ENCODE measurements around the gene CSRP3. TPM values are rescaled to one million over a fixed set of nuclear protein-coding genes. Genes with fewer than 3 reads are reported as not detected.

CSRP3 gene
- polyA plus RNA-seq = 0.67 TPM
- long read RNA-seq, donor 1 = 0 reads
- long read RNA-seq, donor 2 = 0 reads
- long read RNA-seq, donor 3 = 0 reads
- long read RNA-seq, donor 4, partial matches to known transcripts = 0 of 1 reads
- long read RNA-seq, donor 4, other reads (novel, unspliced or antisense) = 0 of 1 reads
- long read RNA-seq, donor 5 = 0 reads
- long read RNA-seq, donor 6 = 0 reads
- long read RNA-seq, donor 7 = 0 reads
- long read RNA-seq, donor 8, partial matches to known transcripts = 0 of 2 reads
- long read RNA-seq, donor 8, other reads (novel, unspliced or antisense) = 0 of 2 reads
- long read RNA-seq, donor 9 = 0 reads
- long read RNA-seq, donor 10 = 0 reads
- long read RNA-seq, donor 11 = 0 reads

DNA sequence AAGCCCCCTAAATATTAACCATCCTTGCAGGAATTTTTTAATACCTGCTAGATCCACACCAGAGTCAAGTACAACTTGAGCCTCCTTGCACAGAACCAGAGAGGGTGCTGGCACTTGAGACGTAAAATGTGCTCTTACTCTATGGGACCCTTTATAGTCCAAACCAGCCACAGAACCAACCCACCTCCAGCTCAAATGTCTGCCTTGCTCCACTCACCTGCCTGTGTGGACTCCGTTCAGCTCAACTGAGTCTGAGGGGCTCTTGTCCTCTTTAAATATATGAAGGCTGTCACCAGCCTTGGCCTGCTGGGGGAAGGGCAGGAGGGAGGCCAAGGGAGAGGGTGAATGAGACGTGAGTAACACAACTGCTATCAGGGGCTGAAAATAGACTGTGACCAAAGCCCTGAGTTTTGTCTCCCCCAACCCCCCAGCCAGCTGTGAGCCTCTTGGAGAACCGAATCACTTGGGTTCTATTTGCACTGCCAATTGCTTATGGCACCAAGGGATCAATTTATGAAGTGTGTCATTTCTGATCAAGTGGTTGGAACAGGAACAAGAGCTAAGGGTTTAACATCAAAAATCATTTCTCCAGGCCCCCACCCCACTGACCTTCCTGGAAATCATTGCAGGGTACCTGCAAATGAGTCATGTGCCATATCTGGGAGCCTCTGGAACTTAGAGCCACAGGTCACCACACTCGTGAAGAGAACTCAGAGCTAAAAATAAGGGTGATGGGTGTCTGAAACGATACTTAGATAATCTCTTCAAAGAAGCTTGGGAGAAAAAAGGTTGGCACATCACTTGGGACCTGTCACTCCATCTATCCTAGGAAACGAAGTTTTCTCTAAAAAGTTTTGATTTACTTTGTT, at the start of gene CSRP3:
CSRP3 (minus strand) TSS at position 247 of the 869 bp plus-strand sequence. CDS start 9,535 bp downstream, outside the sequence.
- H3K4me1 ChIP-seq (ENCODE audit: control insufficient read depth, insufficient read depth, low read length) = peaks cover 15% of the 10 kb centered on the region
- H3K4me3 ChIP-seq (ENCODE audit: low read length) = no peak within 1 kb of the TSS
- no peaks in the 10 kb centered on the region for H3K9me3 ChIP-seq (ENCODE audit: control insufficient read depth, low read depth, low read length)
- H3K27me3 ChIP-seq (ENCODE audit: control insufficient read depth, insufficient read depth, low read length) = no peaks in the 10 kb centered on the region
- 67% methylated on average over 1 of the region's 7 CpGs for WGBS (ENCODE audit: insufficient coverage, low lambda C conversion rate)
- DNase-seq = no peak
- no peak within 1 kb of the TSS for H3K27ac ChIP-seq (ENCODE audit: low read length)
- no peaks in the 10 kb centered on the region for H3K36me3 ChIP-seq (ENCODE audit: control insufficient read depth, insufficient read depth, low read length)

DNA sequence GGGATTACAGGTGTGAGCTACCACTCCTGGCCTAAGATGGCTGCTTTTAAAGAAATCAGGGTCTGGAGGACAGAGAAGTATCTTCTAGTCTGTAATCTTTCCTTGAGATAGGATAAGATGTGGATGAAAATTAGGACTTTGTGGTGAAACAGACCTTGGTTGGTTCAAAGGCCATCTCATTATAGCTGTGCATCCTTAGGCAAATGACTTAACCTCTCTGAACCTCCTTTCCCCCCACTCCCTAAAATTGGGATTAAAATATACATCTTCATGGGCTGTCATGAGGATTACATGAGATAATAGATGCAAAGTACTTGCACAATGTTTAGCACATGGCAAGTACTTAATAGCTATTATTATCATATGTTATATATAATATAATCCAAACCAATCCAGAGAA, 49.8 kb upstream of the CSRP3 start:
- H3K36me3 ChIP-seq (ENCODE audit: control insufficient read depth, insufficient read depth, low read length) = no peaks in the 10 kb centered on the region
- no peaks in the 10 kb centered on the region for H3K4me1 ChIP-seq (ENCODE audit: control insufficient read depth, insufficient read depth, low read length)
- H3K4me3 ChIP-seq (ENCODE audit: low read length) = no peak overlapping the region
- DNase-seq = no peak
- no peak overlapping the region for H3K27ac ChIP-seq (ENCODE audit: low read length)
- no peaks in the 10 kb centered on the region for H3K9me3 ChIP-seq (ENCODE audit: control insufficient read depth, low read depth, low read length)
- no peaks in the 10 kb centered on the region for H3K27me3 ChIP-seq (ENCODE audit: control insufficient read depth, insufficient read depth, low read length)

DNA sequence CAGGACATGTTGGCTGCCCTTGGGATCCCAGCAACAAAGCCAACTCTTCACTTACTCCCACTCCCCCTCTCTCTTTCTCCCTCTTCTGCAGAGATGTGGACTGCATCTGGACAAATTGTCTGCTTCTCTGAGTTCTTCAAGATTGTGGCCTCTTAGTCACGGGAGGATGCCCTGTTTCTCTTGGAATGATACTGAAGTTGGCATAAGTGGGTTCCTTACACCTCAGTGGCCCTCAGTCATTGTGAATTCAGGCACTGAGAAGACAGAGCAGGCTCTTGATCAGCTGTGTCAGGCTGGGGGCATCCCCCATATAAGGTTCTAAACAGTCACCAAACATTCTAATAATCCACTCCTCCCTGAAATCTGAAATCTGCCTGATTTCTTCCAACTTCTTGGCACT, 45.0 kb upstream of the CSRP3 start:
- WGBS (ENCODE audit: insufficient coverage, low lambda C conversion rate) = no CpG with 5 or more reads among the region's 1 CpG
- Histone ChIP-seq H3K27ac (ENCODE audit: low read length) (no peak overlapping the region), H3K4me1 (ENCODE audit: control insufficient read depth, insufficient read depth, low read length) (peaks cover 15% of the 10 kb centered on the region)

DNA sequence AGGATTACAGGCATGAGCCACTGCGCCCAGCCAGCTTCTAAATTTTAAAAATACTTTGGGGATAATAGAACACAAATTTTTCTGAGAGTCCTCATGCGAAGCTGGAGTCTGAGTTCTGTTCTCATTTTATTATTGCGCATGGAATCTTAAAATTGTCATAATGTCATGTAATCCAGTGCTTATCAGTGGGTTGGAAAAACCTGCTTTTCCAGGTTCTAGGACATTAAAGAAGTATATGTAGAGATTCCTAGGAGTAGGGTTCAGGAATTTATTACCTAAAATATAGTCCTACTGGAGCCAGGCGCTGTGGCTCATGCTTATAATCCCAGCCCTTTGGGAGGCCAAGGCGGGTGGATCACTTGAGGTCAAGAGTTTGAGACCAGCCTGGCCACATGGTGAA, 43.6 kb upstream of the CSRP3 start:
- Histone ChIP-seq H3K9me3 (ENCODE audit: control insufficient read depth, low read depth, low read length) (no peaks in the 10 kb centered on the region), H3K27ac (ENCODE audit: low read length) (no peak overlapping the region)
- 100% methylated on average over 1 of the region's 5 CpGs for WGBS (ENCODE audit: insufficient coverage, low lambda C conversion rate)

More for the DNA sequence above, 45.0 kb upstream of the CSRP3 start:
- no peaks in the 10 kb centered on the region for H3K36me3 ChIP-seq (ENCODE audit: control insufficient read depth, insufficient read depth, low read length)
- H3K4me3 ChIP-seq (ENCODE audit: low read length) = no peak overlapping the region
- H3K9me3 ChIP-seq (ENCODE audit: control insufficient read depth, low read depth, low read length) = no peaks in the 10 kb centered on the region
- no peak for DNase-seq
- H3K27me3 ChIP-seq (ENCODE audit: control insufficient read depth, insufficient read depth, low read length) = peaks cover 11% of the 10 kb centered on the region

DNA sequence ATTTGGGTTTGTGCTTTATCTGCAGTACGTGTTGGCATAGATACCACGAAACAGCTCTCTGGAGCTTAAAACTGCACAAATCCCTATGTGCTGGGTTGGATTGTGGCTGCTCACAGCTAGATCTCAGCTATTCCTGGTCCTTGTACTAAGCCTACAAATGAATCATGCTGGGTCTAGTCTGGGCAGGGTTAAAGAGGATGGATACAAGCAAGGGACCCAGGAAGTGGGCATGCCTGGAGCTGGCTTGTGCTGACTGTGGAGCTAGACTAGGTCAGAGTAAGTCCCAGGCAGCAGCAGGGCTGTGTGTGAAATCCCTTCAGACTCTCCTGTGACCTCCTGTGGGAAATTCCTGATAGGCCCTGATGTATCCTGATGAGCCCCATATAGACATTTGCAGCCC, 42.8 kb upstream of the CSRP3 start:
- peak overlapping the region; percentile 14 for H3K27ac ChIP-seq (ENCODE audit: low read length)
- no peaks in the 10 kb centered on the region for H3K9me3 ChIP-seq (ENCODE audit: control insufficient read depth, low read depth, low read length)
- no peak for DNase-seq
- no CpG with 5 or more reads among the region's 2 CpGs for WGBS (ENCODE audit: insufficient coverage, low lambda C conversion rate)
- H3K36me3 ChIP-seq (ENCODE audit: control insufficient read depth, insufficient read depth, low read length) = no peaks in the 10 kb centered on the region
- H3K27me3 ChIP-seq (ENCODE audit: control insufficient read depth, insufficient read depth, low read length) = peaks cover 16% of the 10 kb centered on the region
- H3K4me1 ChIP-seq (ENCODE audit: control insufficient read depth, insufficient read depth, low read length) = peaks cover 15% of the 10 kb centered on the region
- H3K4me3 ChIP-seq (ENCODE audit: low read length) = no peak overlapping the region

More for the DNA sequence above, 43.6 kb upstream of the CSRP3 start:
- Histone ChIP-seq H3K27me3 (ENCODE audit: control insufficient read depth, insufficient read depth, low read length) (peaks cover 16% of the 10 kb centered on the region), H3K4me3 (ENCODE audit: low read length) (no peak overlapping the region), H3K36me3 (ENCODE audit: control insufficient read depth, insufficient read depth, low read length) (no peaks in the 10 kb centered on the region), H3K4me1 (ENCODE audit: control insufficient read depth, insufficient read depth, low read length) (peaks cover 15% of the 10 kb centered on the region)
- DNase-seq = peak in 1 of 2 donors; percentile 26

DNA sequence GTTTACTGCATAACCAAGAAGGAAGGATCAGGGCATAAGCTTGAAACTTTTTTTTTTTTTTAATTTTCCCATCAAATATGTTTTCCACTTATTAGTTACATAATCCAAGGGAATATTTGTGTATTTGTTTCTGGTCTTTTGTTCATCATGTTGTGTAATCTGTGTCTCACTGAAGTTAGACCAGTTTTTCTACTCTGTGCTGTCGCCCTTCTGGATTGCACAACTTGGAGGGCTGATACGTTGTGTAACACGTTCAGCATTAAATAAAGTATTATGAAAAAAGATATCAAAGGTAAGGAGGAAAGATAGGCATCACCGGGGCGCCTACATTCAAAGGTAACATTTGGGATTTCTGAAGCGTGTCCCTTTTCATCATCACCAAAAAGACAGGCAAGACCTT, 42.3 kb upstream of the CSRP3 start:
- peak in 1 of 2 donors; percentile 83 for DNase-seq
- H3K4me3 ChIP-seq (ENCODE audit: low read length) = no peak overlapping the region

DNA sequence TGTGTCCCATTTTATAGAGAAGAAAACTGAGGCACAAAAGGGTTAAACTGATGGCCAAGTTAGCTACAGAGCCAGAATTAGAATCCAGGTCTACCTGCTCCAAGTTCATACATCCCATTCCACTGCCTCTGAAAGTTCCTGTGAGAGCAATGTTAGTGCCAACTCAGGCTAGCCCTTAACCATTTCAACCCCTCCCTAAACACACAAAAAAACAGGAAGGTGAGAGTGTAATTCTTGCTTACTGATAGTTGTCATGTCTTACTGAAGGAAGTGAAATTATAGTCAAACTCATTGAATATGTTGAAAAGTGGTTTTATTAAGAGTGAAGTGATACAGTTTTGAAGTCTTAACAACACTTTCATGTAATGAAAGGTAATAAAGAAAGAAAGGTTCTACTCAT, 41.8 kb upstream of the CSRP3 start:
- no peak overlapping the region for H3K4me3 ChIP-seq (ENCODE audit: low read length)
- peaks cover 16% of the 10 kb centered on the region for H3K27me3 ChIP-seq (ENCODE audit: control insufficient read depth, insufficient read depth, low read length)
- no peak overlapping the region for H3K27ac ChIP-seq (ENCODE audit: low read length)
- H3K9me3 ChIP-seq (ENCODE audit: control insufficient read depth, low read depth, low read length) = no peaks in the 10 kb centered on the region
- DNase-seq = no peak
- peaks cover 24% of the 10 kb centered on the region for H3K4me1 ChIP-seq (ENCODE audit: control insufficient read depth, insufficient read depth, low read length)
- no peaks in the 10 kb centered on the region for H3K36me3 ChIP-seq (ENCODE audit: control insufficient read depth, insufficient read depth, low read length)

More for the DNA sequence above, 42.3 kb upstream of the CSRP3 start:
- 35% methylated on average over 2 of the region's 6 CpGs for WGBS (ENCODE audit: insufficient coverage, low lambda C conversion rate)
- no peaks in the 10 kb centered on the region for H3K36me3 ChIP-seq (ENCODE audit: control insufficient read depth, insufficient read depth, low read length)
- no peaks in the 10 kb centered on the region for H3K9me3 ChIP-seq (ENCODE audit: control insufficient read depth, low read depth, low read length)
- peaks cover 16% of the 10 kb centered on the region for H3K27me3 ChIP-seq (ENCODE audit: control insufficient read depth, insufficient read depth, low read length)
- H3K27ac ChIP-seq (ENCODE audit: low read length) = peak overlapping the region; percentile 14
- H3K4me1 ChIP-seq (ENCODE audit: control insufficient read depth, insufficient read depth, low read length) = peaks cover 19% of the 10 kb centered on the region

DNA sequence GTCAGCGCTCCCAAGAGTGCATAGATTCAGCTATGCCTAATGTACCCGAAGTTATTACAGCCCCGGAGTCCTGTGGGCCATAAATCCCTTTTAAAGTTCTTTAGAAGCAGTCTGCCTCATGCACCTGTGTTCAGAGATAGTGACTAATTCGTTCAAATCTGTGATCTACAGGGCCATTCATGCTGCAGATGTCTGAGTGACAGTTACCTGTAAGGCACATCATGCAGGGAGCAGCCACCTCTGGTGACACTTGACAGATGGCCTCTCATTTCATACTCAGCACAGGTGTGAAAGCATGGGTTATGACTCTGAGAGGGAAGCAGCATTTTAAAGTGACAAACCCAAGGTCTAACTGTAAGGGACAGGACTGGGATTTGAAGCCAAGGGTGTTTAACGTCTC, 41.4 kb upstream of the CSRP3 start:
- Histone ChIP-seq H3K9me3 (ENCODE audit: control insufficient read depth, low read depth, low read length) (no peaks in the 10 kb centered on the region), H3K36me3 (ENCODE audit: control insufficient read depth, insufficient read depth, low read length) (no peaks in the 10 kb centered on the region), H3K27ac (ENCODE audit: low read length) (no peak overlapping the region), H3K27me3 (ENCODE audit: control insufficient read depth, insufficient read depth, low read length) (peaks cover 16% of the 10 kb centered on the region), H3K4me3 (ENCODE audit: low read length) (no peak overlapping the region), H3K4me1 (ENCODE audit: control insufficient read depth, insufficient read depth, low read length) (peaks cover 29% of the 10 kb centered on the region)
- DNase-seq = no peak
- WGBS (ENCODE audit: insufficient coverage, low lambda C conversion rate) = no CpG with 5 or more reads among the region's 5 CpGs

DNA sequence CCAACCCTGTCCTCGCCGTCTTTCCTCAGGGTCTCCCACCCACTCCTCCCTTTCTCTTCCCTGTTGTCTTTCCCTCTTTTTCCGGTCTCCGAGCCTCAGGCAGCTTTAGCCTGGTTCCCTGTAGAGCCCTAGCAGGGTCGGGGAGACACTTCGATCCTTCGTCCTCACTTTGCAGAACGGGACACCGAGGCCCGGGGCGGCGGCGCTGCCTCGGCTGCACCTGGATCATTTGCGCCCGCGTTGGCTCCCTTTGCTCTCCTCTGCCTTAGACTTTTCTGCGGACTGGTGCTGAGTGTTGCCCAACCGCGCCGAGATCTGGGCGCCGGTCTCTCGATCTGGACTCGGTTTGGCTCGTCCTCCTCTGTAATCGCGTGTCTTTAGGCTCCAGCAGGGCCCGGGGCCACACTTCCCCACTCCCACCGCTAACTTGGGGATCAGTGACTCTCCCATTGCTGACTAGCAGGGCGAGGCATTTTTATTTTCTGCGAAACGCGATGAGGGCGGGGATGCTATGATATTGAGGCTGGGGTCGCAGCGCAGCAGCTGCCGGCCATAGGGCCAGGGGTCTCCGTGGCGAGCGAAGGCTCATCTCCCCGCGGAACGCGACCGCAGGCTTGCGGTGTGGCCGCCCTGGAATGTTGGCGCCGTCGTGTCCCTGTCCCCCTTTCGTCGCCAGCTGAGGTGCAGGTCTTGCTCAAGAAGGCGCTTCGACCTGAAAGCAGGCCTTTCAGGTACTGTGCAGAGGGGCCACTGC, 40.6 kb upstream of the CSRP3 start:
- Histone ChIP-seq H3K9me3 (ENCODE audit: control insufficient read depth, low read depth, low read length) (no peaks in the 10 kb centered on the region), H3K27ac (ENCODE audit: low read length) (no peak overlapping the region), H3K36me3 (ENCODE audit: control insufficient read depth, insufficient read depth, low read length) (no peaks in the 10 kb centered on the region), H3K27me3 (ENCODE audit: control insufficient read depth, insufficient read depth, low read length) (peaks cover 16% of the 10 kb centered on the region), H3K4me1 (ENCODE audit: control insufficient read depth, insufficient read depth, low read length) (peaks cover 29% of the 10 kb centered on the region), H3K4me3 (ENCODE audit: low read length) (peak overlapping the region; percentile 48)
- peak in 1 of 2 donors; percentile 35 for DNase-seq
- 0% methylated on average over 1 of the region's 55 CpGs for WGBS (ENCODE audit: insufficient coverage, low lambda C conversion rate)
